ENCODE results near the gene ZNF142.

DNA sequence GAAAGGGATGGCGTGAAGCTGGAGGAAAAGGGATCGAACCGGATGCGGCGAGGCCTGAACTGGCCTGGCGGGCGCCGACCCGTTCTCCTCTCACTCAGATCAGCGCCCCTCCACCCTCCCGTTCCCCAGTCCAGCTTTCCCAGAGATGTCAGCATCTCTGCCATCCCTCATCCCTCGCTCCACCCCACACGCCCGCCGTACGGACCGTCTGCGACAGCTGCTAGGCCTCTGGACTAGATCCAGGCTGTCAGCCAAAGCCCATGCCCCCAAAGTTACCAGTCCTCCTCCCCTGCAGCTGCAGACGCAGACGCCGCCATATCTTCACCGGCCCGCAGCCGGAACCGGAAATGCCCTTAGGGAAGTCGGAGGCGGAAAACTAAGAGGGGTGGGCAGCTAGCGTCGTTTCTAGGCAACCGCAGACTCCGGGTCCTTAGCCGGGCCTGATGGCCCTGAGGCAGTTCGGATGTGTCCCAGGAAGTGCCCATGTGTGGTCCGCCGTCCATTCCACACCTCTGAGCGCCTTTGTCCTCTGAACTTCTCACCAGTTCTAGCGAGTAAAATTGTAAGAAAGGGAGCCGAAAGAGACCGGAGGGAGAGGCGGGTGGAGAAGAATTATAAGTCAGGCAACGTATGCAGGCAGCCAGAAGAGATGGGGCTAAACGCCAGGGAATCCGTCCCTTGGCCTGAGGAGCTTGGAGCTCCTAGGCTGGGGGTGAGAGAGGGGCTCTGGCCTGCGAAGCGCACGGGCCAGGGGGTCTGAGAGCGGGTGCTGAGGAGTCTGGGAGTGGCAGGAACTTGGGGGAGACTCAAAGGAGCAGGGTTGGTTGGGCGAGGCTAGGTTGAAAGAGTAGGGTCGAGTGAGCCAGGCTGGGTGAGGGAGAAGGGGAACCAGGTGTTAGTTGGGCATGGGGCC is 12.5 kb upstream of the ZNF142 start, which contains the start of the genes RNF25 and STK36:
- TF ChIP-seq, protein P1, sequence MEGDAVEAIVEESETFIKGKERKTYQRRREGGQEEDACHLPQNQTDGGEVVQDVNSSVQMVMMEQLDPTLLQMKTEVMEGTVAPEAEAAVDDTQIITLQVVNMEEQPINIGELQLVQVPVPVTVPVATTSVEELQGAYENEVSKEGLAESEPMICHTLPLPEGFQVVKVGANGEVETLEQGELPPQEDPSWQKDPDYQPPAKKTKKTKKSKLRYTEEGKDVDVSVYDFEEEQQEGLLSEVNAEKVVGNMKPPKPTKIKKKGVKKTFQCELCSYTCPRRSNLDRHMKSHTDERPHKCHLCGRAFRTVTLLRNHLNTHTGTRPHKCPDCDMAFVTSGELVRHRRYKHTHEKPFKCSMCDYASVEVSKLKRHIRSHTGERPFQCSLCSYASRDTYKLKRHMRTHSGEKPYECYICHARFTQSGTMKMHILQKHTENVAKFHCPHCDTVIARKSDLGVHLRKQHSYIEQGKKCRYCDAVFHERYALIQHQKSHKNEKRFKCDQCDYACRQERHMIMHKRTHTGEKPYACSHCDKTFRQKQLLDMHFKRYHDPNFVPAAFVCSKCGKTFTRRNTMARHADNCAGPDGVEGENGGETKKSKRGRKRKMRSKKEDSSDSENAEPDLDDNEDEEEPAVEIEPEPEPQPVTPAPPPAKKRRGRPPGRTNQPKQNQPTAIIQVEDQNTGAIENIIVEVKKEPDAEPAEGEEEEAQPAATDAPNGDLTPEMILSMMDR (IDR thresholded peaks at IDR 0.05) = no peak
- TF ChIP-seq POLR2A (IDR thresholded peaks at IDR 0.05) = peak in 1 of 4 donors; percentile 14
- peak; percentile 52 to 94 (median 76) for TF ChIP-seq POLR2AphosphoS5 (IDR thresholded peaks at IDR 0.05)
